HFF-Myc (cell line): Measurements from ENCODE around the gene GPR108.

Experiments
- DNase-seq: peaks from one replicate; pipeline ENCODE4 v3.0.0-alpha.2; 2011; ENCODE audit warnings: low read depth; ENCODE audit errors: extremely low read depth
- H3K4me3 ChIP-seq: replicated peaks from 2 replicates; pipeline ENCODE4 v1.5.1; 2011; ENCODE audit warnings: low read depth, mild to moderate bottlenecking, control low read depth, low read length
- TF ChIP-seq, protein P1 (sequence below): IDR thresholded peaks from 2 replicates; pipeline ENCODE4 v1.5.1; 2012; ENCODE audit warnings: mild to moderate bottlenecking, low read depth, low read length, control low read depth; ENCODE audit errors: missing control alignments

Gene GPR108

DNA sequence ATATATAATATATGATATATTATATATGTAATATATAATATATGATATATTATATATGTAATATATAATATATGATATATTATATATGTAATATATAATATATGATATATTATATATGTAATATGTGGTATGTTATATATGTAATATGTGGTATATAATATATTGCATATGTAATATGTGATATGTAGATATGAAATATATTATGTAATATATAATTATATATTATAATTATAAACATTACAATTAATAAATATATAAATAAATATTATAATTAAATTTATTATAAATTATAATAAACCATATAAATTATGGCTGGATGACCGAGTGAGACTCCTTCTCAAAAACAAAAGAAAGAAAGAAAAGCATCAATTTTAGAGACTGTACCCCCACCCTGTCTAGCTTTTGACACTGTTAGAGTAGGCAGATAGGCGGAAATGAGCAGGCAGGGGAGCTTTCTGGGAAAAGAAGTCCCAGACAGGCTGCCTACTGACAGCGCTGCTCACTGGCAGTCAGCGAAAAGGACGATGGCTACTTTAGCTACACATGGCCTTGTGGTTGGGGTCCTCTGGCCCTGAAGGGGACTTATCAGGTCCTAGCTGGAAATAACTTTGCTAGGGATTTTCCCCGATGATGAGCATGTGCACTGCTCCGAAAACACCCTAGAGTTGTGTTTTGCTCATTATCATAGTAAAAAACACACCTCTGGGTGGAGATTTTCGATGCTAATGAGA is 36.6 kb downstream of the GPR108 start:
- no peak overlapping the region for H3K4me3 ChIP-seq

GRCh38 chr19:6699935-6700334 is 37.4 kb downstream of the GPR108 start:
- TF ChIP-seq, protein P1, sequence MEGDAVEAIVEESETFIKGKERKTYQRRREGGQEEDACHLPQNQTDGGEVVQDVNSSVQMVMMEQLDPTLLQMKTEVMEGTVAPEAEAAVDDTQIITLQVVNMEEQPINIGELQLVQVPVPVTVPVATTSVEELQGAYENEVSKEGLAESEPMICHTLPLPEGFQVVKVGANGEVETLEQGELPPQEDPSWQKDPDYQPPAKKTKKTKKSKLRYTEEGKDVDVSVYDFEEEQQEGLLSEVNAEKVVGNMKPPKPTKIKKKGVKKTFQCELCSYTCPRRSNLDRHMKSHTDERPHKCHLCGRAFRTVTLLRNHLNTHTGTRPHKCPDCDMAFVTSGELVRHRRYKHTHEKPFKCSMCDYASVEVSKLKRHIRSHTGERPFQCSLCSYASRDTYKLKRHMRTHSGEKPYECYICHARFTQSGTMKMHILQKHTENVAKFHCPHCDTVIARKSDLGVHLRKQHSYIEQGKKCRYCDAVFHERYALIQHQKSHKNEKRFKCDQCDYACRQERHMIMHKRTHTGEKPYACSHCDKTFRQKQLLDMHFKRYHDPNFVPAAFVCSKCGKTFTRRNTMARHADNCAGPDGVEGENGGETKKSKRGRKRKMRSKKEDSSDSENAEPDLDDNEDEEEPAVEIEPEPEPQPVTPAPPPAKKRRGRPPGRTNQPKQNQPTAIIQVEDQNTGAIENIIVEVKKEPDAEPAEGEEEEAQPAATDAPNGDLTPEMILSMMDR: no peak
- H3K4me3 ChIP-seq: no peak overlapping the region
- DNase-seq: no peak

More for the DNA sequence above, 36.6 kb downstream of the GPR108 start:
- no peak for DNase-seq
- TF ChIP-seq, protein P1: no peak

DNA sequence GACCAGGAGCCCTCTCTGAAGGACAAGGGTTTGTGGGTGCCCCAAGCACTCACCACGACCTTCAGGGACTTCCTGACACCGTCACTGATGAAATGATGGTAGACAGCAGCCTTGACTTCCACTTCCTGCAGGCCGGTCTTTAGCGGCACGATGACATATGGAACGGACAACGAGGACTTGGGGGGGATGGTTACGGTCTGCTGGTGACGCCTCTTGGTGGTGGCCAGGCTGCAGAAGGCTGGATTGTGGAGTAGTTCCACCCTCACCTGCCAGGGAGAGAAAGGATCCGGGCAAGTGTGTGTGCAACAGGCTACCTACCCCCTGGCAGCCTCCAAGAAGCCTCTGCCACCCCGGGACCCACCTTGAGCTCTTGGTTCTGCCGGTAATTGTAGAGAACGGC is 40.1 kb downstream of the GPR108 start:
- TF ChIP-seq, protein P1: no peak
- DNase-seq: no peak

GRCh38 chr19:6696239-6696820 is 41.0 kb downstream of the GPR108 start:
- TF ChIP-seq, protein P1: no peak
- no peak for DNase-seq
- no peak overlapping the region for H3K4me3 ChIP-seq

More for the DNA sequence above, 40.1 kb downstream of the GPR108 start:
- H3K4me3 ChIP-seq: no peak overlapping the region

GRCh38 chr19:6694147-6694815 is 43.1 kb downstream of the GPR108 start:
- DNase-seq: no peak
- TF ChIP-seq, protein P1: no peak
- no peak overlapping the region for H3K4me3 ChIP-seq

- DNase-seq: no peak
- no peak overlapping the region for H3K4me3 ChIP-seq
- TF ChIP-seq, protein P1: no peak
Observed at GRCh38 chr19:6693681-6694080, 43.7 kb downstream of the GPR108 start.
